Activated B cell treated with CpG ODN at 0.5 μM for 24 hours (primary cell): ENCODE measurements around the gene CCR3. TPM values are rescaled to one million over a fixed set of nuclear protein-coding genes. Genes with fewer than 3 reads are reported as not detected.

ENCODE experiments used
- ATAC-seq: fragments of 200-7000 bp; cut with Tn5 transposase; one replicate; pipeline ENCODE4 v1.10.0; 2021; ENCODE audit warnings: low read depth, mild to moderate bottlenecking, moderate library complexity
- CTCF ChIA-PET: fragments of 350-600 bp; sonication (Branson Sonifier 250); formaldehyde crosslinking; loops from one replicate; lab custom pipeline; 2021; ENCODE audit warnings: antibody characterized with exemption; lab: Charles Lee
- POLR2A ChIA-PET: fragments of 350-600 bp; sonication (Branson Sonifier 250); formaldehyde crosslinking; loops from one replicate; lab custom pipeline; 2021; ENCODE audit warnings: antibody characterized with exemption; lab: Charles Lee
- DNase-seq: peaks from one replicate; pipeline ENCODE4 v3.0.0; 2022
- H3K27ac Mint-ChIP-seq: one replicate; pipeline ENCODE4 v1.8.0; 2020; ENCODE audit warnings: mixed read lengths
- H3K27me3 Mint-ChIP-seq: one replicate; pipeline ENCODE4 v1.8.0; 2021; ENCODE audit warnings: mixed read lengths
- H3K36me3 Mint-ChIP-seq: one replicate; pipeline ENCODE4 v1.8.0; 2021; ENCODE audit warnings: low read depth, mixed read lengths
- H3K4me1 Mint-ChIP-seq: one replicate; pipeline ENCODE4 v1.8.0; 2021; ENCODE audit warnings: mixed read lengths
- H3K4me3 Mint-ChIP-seq: one replicate; pipeline ENCODE4 v1.8.0; 2020; ENCODE audit warnings: mild to moderate bottlenecking, mixed read lengths
- H3K9me3 Mint-ChIP-seq: one replicate; pipeline ENCODE4 v1.8.0; 2020; ENCODE audit warnings: mixed read lengths
- intact Hi-C: fragments of 100-400 bp; cut with micrococcal nuclease; formaldehyde crosslinking; loops from one replicate; pipeline ENCODE4 v1.15.1; 2024
- total RNA-seq: library from RNA; stranded (reverse); gene quantifications from 2 replicates; pipeline ENCODE4 v1.2.3, GENCODE V29; 2022
- TF ChIP-seq, protein P1 (sequence below): fragments of 200-600 bp; IDR thresholded peaks from one replicate; pipeline ENCODE4 v1.8.0; 2022; ENCODE audit warnings: antibody characterized with exemption, mild to moderate bottlenecking

The CCR3 gene
- total RNA-seq, 1 donor from 2014 or later = not detected

DNA sequence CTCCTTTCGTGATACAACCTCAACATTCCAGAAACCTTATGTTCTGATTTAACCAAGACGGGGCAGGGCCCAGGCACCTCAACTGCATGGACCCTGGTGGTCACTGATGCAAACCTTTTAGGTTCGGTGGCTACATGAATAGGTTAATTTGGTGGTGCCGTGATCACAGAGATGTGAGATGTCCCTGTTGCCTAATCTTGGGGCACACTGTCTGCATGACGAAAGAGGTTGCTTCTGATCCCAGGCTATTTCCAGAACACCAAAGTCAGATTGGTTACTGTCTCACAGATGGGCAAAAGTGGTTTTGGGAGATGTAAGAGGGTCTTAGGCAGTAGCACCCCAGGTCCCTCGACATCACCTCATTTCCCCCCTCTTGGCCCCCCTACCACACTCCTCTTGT lies 30.2 kb upstream of the CCR3 start:
- no peak for DNase-seq
- Mint-ChIP-seq H3K27ac (no peak overlapping the region), H3K4me3 (no peak overlapping the region), H3K27me3 (no peaks in the 10 kb centered on the region), H3K9me3 (no peaks in the 10 kb centered on the region), H3K4me1 (peaks cover 28% of the 10 kb centered on the region), H3K36me3 (no peaks in the 10 kb centered on the region)
- no peak for ATAC-seq
- TF ChIP-seq, protein P1, sequence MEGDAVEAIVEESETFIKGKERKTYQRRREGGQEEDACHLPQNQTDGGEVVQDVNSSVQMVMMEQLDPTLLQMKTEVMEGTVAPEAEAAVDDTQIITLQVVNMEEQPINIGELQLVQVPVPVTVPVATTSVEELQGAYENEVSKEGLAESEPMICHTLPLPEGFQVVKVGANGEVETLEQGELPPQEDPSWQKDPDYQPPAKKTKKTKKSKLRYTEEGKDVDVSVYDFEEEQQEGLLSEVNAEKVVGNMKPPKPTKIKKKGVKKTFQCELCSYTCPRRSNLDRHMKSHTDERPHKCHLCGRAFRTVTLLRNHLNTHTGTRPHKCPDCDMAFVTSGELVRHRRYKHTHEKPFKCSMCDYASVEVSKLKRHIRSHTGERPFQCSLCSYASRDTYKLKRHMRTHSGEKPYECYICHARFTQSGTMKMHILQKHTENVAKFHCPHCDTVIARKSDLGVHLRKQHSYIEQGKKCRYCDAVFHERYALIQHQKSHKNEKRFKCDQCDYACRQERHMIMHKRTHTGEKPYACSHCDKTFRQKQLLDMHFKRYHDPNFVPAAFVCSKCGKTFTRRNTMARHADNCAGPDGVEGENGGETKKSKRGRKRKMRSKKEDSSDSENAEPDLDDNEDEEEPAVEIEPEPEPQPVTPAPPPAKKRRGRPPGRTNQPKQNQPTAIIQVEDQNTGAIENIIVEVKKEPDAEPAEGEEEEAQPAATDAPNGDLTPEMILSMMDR = no peak
- intact Hi-C loops = no loop called here
- CTCF ChIA-PET = no interaction called here
- POLR2A ChIA-PET = no interaction called here

- ChIA-PET POLR2A (no interaction called here), CTCF (interaction anchor here (1.3 to 1.5 kb wide), 2 partner anchors 9 to 165 kb away, joined by 3 to 9 read pairs; no protein-coding TSS in a partner anchor)
- no peak overlapping the region for H3K27ac Mint-ChIP-seq
- H3K4me1 Mint-ChIP-seq = peaks cover 17% of the 10 kb centered on the region
- ATAC-seq (no peak), DNase-seq (no peak)
- H3K4me3 Mint-ChIP-seq = no peak overlapping the region
- no peaks in the 10 kb centered on the region for H3K9me3 Mint-ChIP-seq
- intact Hi-C loops = no loop called here
- no peaks in the 10 kb centered on the region for H3K27me3 Mint-ChIP-seq
- TF ChIP-seq, protein P1 = no peak
- no peaks in the 10 kb centered on the region for H3K36me3 Mint-ChIP-seq
Measured at GRCh38 chr3:46213201-46213600, 29.1 kb upstream of the CCR3 start.

- Mint-ChIP-seq H3K4me3 (no peak overlapping the region), H3K36me3 (no peaks in the 10 kb centered on the region), H3K27ac (no peak overlapping the region), H3K4me1 (peaks cover under 1% of the 10 kb centered on the region), H3K9me3 (no peaks in the 10 kb centered on the region), H3K27me3 (no peaks in the 10 kb centered on the region)
- POLR2A ChIA-PET = interaction anchor here (0.7 kb wide), 1 partner anchor 276 kb away, joined by 3 read pairs; no protein-coding TSS in a partner anchor
- TF ChIP-seq, protein P1 = no peak
- no peak for ATAC-seq
- CTCF ChIA-PET = interaction anchor here (1.6 to 2.2 kb wide), 2 partner anchors 154 to 157 kb away, joined by 7 to 9 read pairs; no protein-coding TSS in a partner anchor
- DNase-seq = no peak
- intact Hi-C loops = loop anchor here (1.0 kb wide), 1 partner anchor 153 kb away; no protein-coding TSS in a partner anchor
Measured at GRCh38 chr3:46214751-46215352, 27.4 kb upstream of the CCR3 start.

- ChIA-PET CTCF (interaction anchor here (0.8 to 2.2 kb wide), 4 partner anchors 8 to 156 kb away, joined by 3 to 9 read pairs (median 5); no protein-coding TSS in a partner anchor), POLR2A (no interaction called here)
- Mint-ChIP-seq H3K4me1 (peaks cover 5% of the 10 kb centered on the region), H3K9me3 (no peaks in the 10 kb centered on the region), H3K4me3 (no peak overlapping the region), H3K27ac (no peak overlapping the region), H3K36me3 (no peaks in the 10 kb centered on the region), H3K27me3 (no peaks in the 10 kb centered on the region)
- ATAC-seq (no peak), DNase-seq (no peak)
- intact Hi-C loops = no loop called here
- TF ChIP-seq, protein P1 = no peak
Measured at GRCh38 chr3:46215810-46216414, 26.3 kb upstream of the CCR3 start.

GRCh38 chr3:46218196-46218709 lies 24.0 kb upstream of the CCR3 start:
- H3K27ac Mint-ChIP-seq = no peak overlapping the region
- H3K36me3 Mint-ChIP-seq = no peaks in the 10 kb centered on the region
- no peak overlapping the region for H3K4me3 Mint-ChIP-seq
- ChIA-PET POLR2A (no interaction called here), CTCF (interaction anchor here (1.9 kb wide), 1 partner anchor 10 kb away, joined by 4 read pairs; the partner anchor contains the start of gene CCR1)
- ATAC-seq (no peak), DNase-seq (no peak)
- H3K27me3 Mint-ChIP-seq = no peaks in the 10 kb centered on the region
- H3K4me1 Mint-ChIP-seq = peaks cover 29% of the 10 kb centered on the region
- no peaks in the 10 kb centered on the region for H3K9me3 Mint-ChIP-seq
- TF ChIP-seq, protein P1 = no peak
- intact Hi-C loops = no loop called here
